Ecto neural progenitor cell (in vitro differentiated cells): ENCODE results near the gene QSOX1.

Experiments used
- DNase-seq: peaks from one replicate; pipeline ENCODE4 v3.0.0-alpha.2; 2018; ENCODE audit warnings: low spot score

Gene QSOX1

DNA sequence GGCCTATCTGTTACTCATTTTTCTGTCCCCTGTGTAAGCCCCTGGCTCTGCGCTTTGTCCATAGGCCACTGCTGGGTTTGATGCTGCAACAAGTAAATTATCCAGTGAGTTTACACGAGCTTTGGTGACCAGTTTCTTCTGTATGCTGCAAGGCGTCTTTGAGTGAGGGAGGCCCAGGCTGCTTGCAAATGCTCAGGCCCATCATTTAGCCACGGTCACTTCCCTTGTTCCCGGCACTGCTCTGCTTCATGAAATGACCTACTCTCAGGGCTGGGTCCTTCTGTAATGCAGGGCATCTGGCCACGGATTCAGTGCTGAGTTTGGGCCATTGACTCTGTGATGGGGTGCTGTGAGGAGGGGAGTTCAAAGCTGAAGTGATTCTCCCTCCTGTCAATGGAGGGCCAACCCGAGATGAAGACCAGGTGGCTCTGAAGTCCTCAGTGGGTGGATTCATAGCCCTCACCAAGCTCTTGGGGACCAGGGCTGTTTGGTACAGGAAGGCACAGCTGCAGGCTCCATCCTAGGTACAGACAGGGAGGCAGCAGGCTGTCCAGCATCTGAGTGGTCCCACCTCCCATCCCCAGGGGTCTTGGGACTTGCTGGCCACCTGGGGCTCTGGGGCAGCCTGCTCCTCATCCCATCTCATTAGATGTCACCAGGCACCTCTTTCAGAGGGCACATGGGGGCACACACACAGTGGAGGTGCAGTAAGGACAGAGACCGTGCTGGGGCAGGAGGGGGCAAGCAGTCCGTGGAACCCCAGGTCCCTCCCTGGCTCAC is 97.0 kb downstream of the QSOX1 start:
- DNase-seq, result peak; percentile 39

DNA sequence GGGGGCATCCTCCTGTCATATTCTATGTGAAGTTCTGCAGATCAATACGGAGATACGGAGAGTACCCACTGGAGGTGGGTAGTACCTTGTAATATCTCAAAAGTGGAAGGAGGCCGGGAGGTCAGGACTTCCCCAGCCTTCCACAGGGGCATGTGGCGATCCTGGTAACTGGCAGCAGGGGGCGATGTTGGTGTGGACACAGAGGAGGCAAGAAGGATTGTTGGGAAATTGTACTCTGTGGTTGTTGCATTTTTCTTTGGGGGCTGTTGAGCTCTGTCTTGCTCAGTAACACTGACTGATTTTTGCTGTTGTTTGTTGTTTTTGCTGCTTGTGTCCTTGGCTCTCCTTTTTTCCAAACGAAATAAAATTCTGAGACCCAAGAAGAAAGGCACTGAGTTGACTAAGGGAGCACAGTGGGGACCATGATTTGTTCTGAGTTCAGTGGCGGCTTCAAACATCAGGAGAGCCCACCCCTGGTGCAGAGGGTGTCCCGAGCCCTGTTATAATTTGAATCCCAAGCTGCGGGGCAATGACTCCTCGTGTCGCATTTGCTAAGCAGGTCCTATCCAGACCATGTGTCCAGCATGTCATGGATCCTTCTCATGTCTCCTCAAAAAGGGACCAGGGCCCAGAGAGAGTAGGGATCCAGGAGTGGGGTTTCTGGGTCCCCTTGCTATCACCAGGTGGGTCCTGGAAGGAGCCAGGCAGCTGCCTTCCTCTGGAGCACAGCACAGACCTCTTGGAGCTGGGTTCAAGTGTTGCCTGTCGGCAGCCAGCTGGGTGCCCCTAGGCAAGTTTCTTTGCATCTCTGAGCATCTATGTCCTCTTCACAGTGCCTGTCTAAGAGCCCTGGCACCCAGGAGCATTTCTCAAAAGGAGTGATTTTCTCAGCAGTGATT is 98.2 kb downstream of the QSOX1 start:
- peak; percentile 86 for DNase-seq
